ENCODE measurements around the gene DUS4L.
"Not testable (repeated sequence)": the region's sequence is repeated elsewhere in the genome, so short reads cannot be mapped to it uniquely, and the experiment has no call there.

DNA sequence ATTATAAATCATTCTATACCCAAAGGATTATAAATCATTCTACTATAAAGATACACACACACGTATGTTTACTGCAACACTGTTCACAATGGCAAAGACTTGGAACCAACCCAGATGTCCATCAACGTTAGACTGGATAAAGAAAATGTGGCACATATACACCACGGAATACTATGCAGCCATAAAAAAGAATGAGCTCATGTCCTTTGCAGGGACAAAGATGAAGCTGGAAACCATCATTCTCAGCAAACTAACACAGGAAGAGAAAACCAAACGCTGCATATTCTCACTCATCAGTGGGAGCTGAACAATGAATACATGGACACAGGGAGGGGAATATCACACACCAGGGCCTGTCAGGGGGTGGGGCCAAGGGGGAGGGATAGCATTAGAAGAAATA, 26.5 kb upstream of the DUS4L start:
- TF ChIP-seq, protein P1, sequence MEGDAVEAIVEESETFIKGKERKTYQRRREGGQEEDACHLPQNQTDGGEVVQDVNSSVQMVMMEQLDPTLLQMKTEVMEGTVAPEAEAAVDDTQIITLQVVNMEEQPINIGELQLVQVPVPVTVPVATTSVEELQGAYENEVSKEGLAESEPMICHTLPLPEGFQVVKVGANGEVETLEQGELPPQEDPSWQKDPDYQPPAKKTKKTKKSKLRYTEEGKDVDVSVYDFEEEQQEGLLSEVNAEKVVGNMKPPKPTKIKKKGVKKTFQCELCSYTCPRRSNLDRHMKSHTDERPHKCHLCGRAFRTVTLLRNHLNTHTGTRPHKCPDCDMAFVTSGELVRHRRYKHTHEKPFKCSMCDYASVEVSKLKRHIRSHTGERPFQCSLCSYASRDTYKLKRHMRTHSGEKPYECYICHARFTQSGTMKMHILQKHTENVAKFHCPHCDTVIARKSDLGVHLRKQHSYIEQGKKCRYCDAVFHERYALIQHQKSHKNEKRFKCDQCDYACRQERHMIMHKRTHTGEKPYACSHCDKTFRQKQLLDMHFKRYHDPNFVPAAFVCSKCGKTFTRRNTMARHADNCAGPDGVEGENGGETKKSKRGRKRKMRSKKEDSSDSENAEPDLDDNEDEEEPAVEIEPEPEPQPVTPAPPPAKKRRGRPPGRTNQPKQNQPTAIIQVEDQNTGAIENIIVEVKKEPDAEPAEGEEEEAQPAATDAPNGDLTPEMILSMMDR (IDR thresholded peaks at IDR 0.05; ENCODE audit: poor library complexity) = not testable (repeated sequence)
- TF ChIP-seq EZH2 (IDR thresholded peaks at IDR 0.05; ENCODE audit: borderline replicate concordance); EZH2phosphoT487 (IDR thresholded peaks at IDR 0.05; ENCODE audit: low read depth, severe bottlenecking, unreplicated experiment): not testable (repeated sequence)
